GM12864 (cell line): ENCODE results near the gene PRLR.

Experiments used
- DNase-seq: peaks from one replicate; pipeline ENCODE4 v3.0.0-alpha.2; 2011; ENCODE audit warnings: low read depth
- H3K4me3 ChIP-seq: 2 replicates; pipeline ENCODE4 v1.5.1; 2011; ENCODE audit warnings: mild to moderate bottlenecking, low read depth, low read length, control low read depth
- CTCF ChIP-seq: IDR thresholded peaks from 2 replicates; pipeline ENCODE4 v1.5.1; 2011; ENCODE audit warnings: low read depth, mild to moderate bottlenecking, moderate library complexity, low read length, control low read depth, inconsistent platforms; ENCODE audit errors: missing control alignments

The PRLR gene

GRCh38 chr5:35244171-35244570 is 13.9 kb upstream of the PRLR start:
- TF ChIP-seq CTCF: no peak
- H3K4me3 ChIP-seq: no peak overlapping the region
- DNase-seq: no peak

GRCh38 chr5:35242702-35243258 is 12.5 kb upstream of the PRLR start:
- TF ChIP-seq CTCF: no peak
- no peak for DNase-seq
- no peak overlapping the region for H3K4me3 ChIP-seq

GRCh38 chr5:35240892-35241291 is 10.6 kb upstream of the PRLR start:
- no peak for TF ChIP-seq CTCF
- no peak overlapping the region for H3K4me3 ChIP-seq
- DNase-seq: no peak

- no peak overlapping the region for H3K4me3 ChIP-seq
- no peak for DNase-seq
Observed at GRCh38 chr5:35239911-35240610, 9.8 kb upstream of the PRLR start.

GRCh38 chr5:35239476-35239875 is 9.2 kb upstream of the PRLR start:
- H3K4me3 ChIP-seq: no peak overlapping the region
- TF ChIP-seq CTCF: no peak
- DNase-seq: no peak

More at GRCh38 chr5:35239911-35240610, 9.8 kb upstream of the PRLR start:
- TF ChIP-seq CTCF: no peak

GRCh38 chr5:35237580-35238376 is 7.5 kb upstream of the PRLR start:
- H3K4me3 ChIP-seq: no peak overlapping the region
- no peak for DNase-seq
- no peak for TF ChIP-seq CTCF
